Erythroblast (primary cell): ENCODE results near the gene USP15.

Experiments used
- GATA1 ChIP-seq: IDR thresholded peaks from 2 replicates; pipeline ENCODE4 v1.6.1; 2011; ENCODE audit warnings: low read depth, mild to moderate bottlenecking, control low read depth, low read length, moderate library complexity
- POLR2A ChIP-seq: IDR thresholded peaks from 2 replicates; pipeline ENCODE4 v1.6.1; 2011; ENCODE audit warnings: mild to moderate bottlenecking, low read length

DNA sequence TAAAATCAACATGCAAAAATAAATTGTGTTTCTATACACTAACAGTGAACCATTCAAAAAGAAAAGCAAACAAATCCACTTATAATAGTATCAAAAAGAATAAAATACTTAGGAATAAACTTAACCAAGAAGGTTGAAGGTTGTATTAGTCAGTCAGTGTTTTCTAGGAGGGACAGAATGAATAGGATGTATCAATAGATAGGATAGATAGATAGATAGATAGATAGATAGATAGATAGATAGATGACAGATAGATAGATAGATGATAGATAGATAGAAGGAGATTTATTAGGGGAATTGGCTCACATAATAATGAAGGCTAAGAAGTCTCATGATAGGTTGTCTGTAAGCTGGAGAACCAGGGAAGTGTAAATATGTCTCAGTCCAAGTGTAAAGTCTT, 169.3 kb downstream of the USP15 start:
- TF ChIP-seq GATA1 (no peak), POLR2A (no peak)
